ENCODE results near the gene OVOL1. TPM values are rescaled to one million over a fixed set of nuclear protein-coding genes. Genes with fewer than 3 reads are reported as not detected.
A peak's percentile ranks its signal among the peaks of the same experiment; 100 is the strongest.

Gene OVOL1
- total RNA-seq, 2 experiments from 2014 or later = not detected

GRCh38 chr11:65742353-65742752 is 44.5 kb upstream of the OVOL1 start:
- Histone ChIP-seq H3K4me2 (ENCODE audit: low read length) (no peak overlapping the region), H3K9me2 (ENCODE audit: insufficient read depth, low read length) (no peaks in the 10 kb centered on the region), H3K79me2 (ENCODE audit: insufficient read depth, low read depth, low read length) (no peaks in the 10 kb centered on the region), H2AFZ (ENCODE audit: low read length) (no peak overlapping the region), H3K4me1 (ENCODE audit: insufficient read depth, low read length, poor library complexity, severe bottlenecking) (no peaks in the 10 kb centered on the region), H3K27ac (ENCODE audit: low read depth, low read length, poor library complexity, severe bottlenecking) (no peak overlapping the region), H3K9me3 (ENCODE audit: low read length) (peaks cover 6% of the 10 kb centered on the region; the same call in 1 of the 2 replicates), H4K20me1 (ENCODE audit: insufficient read depth, low read length) (no peaks in the 10 kb centered on the region), H3K36me3 (ENCODE audit: insufficient read depth, low read length) (no peaks in the 10 kb centered on the region), H3K4me3 (ENCODE audit: low read depth, low read length, poor library complexity, severe bottlenecking) (no peak overlapping the region)
- TF ChIP-seq CTCF (conservative IDR thresholded peaks at IDR 0.05; ENCODE audit: low read length) (no peak), EZH2phosphoT487 (IDR thresholded peaks at IDR 0.05; ENCODE audit: borderline replicate concordance, low read depth, low read length) (no peak)
- no peak for DNase-seq (ENCODE audit: low spot score)
- POLR2A ChIA-PET = no interaction called here
- BruUV-seq (replicated peaks) = no TSS peak
- intact Hi-C loops (cut with micrococcal nuclease; ENCODE audit: unreplicated experiment) = no loop called here
- CTCF ChIA-PET (ENCODE audit: unreplicated experiment) = no interaction called here

- ChIA-PET POLR2A (no interaction called here), CTCF (ENCODE audit: unreplicated experiment) (no interaction called here)
- intact Hi-C loops (cut with micrococcal nuclease; ENCODE audit: unreplicated experiment) = no loop called here
- DNase-seq (ENCODE audit: low spot score) = no peak
- Histone ChIP-seq H3K4me1 (ENCODE audit: insufficient read depth, low read length, poor library complexity, severe bottlenecking) (no peaks in the 10 kb centered on the region), H3K4me3 (ENCODE audit: low read depth, low read length, poor library complexity, severe bottlenecking) (no peak overlapping the region), H3K9me3 (ENCODE audit: low read length) (no peaks in the 10 kb centered on the region), H3K9me2 (ENCODE audit: insufficient read depth, low read length) (no peaks in the 10 kb centered on the region), H4K20me1 (ENCODE audit: insufficient read depth, low read length) (no peaks in the 10 kb centered on the region), H2AFZ (ENCODE audit: low read length) (no peak overlapping the region), H3K79me2 (ENCODE audit: insufficient read depth, low read depth, low read length) (no peaks in the 10 kb centered on the region), H3K27ac (ENCODE audit: low read depth, low read length, poor library complexity, severe bottlenecking) (no peak overlapping the region), H3K4me2 (ENCODE audit: low read length) (no peak overlapping the region), H3K36me3 (ENCODE audit: insufficient read depth, low read length) (no peaks in the 10 kb centered on the region)
- BruUV-seq (replicated peaks) = no TSS peak
- TF ChIP-seq CTCF (conservative IDR thresholded peaks at IDR 0.05; ENCODE audit: low read length) (no peak), EZH2phosphoT487 (IDR thresholded peaks at IDR 0.05; ENCODE audit: borderline replicate concordance, low read depth, low read length) (no peak)
Observed at GRCh38 chr11:65743681-65744025, 43.2 kb upstream of the OVOL1 start.

- Histone ChIP-seq H3K79me2 (ENCODE audit: insufficient read depth, low read depth, low read length) (no peaks in the 10 kb centered on the region), H2AFZ (ENCODE audit: low read length) (no peak overlapping the region), H3K4me2 (ENCODE audit: low read length) (no peak overlapping the region), H3K4me3 (ENCODE audit: low read depth, low read length, poor library complexity, severe bottlenecking) (no peak overlapping the region), H3K4me1 (ENCODE audit: insufficient read depth, low read length, poor library complexity, severe bottlenecking) (no peaks in the 10 kb centered on the region), H3K9me2 (ENCODE audit: insufficient read depth, low read length) (no peaks in the 10 kb centered on the region), H3K27ac (ENCODE audit: low read depth, low read length, poor library complexity, severe bottlenecking) (no peak overlapping the region), H3K36me3 (ENCODE audit: insufficient read depth, low read length) (no peaks in the 10 kb centered on the region), H4K20me1 (ENCODE audit: insufficient read depth, low read length) (no peaks in the 10 kb centered on the region), H3K9me3 (ENCODE audit: low read length) (no peaks in the 10 kb centered on the region)
- peak; percentile 6 for DNase-seq (ENCODE audit: low spot score)
- CTCF ChIA-PET (ENCODE audit: unreplicated experiment) = no interaction called here
- intact Hi-C loops (cut with micrococcal nuclease; ENCODE audit: unreplicated experiment) = no loop called here
- BruUV-seq (replicated peaks) = no TSS peak
- POLR2A ChIA-PET = no interaction called here
- TF ChIP-seq EZH2phosphoT487 (IDR thresholded peaks at IDR 0.05; ENCODE audit: borderline replicate concordance, low read depth, low read length) (no peak), CTCF (conservative IDR thresholded peaks at IDR 0.05; ENCODE audit: low read length) (no peak)
Observed at GRCh38 chr11:65744026-65744698, 42.7 kb upstream of the OVOL1 start.

Data from OCI-LY7 (cell line).